K562 (cell line): ENCODE data around the gene KRTAP5-5. TPM values are rescaled to one million over a fixed set of nuclear protein-coding genes. Genes with fewer than 3 reads are reported as not detected.
A peak's percentile ranks its signal among the peaks of the same experiment; 100 is the strongest.

ENCODE experiments used
- ARID2 ChIP-seq: fragments of 450-650 bp; IDR thresholded peaks from 2 replicates; pipeline ENCODE4 v1.6.1; 2017; ENCODE audit warnings: antibody characterized with exemption, mild to moderate bottlenecking
- ASH1L ChIP-seq: fragments of 450-650 bp; IDR thresholded peaks from 2 replicates; pipeline ENCODE4 v1.6.1; 2018; ENCODE audit warnings: borderline replicate concordance, mild to moderate bottlenecking, low read depth; ENCODE audit not compliant: partially characterized antibody
- HDAC8 ChIP-seq: fragments of 450-650 bp; IDR thresholded peaks from 2 replicates; pipeline ENCODE4 v1.6.1; 2016; ENCODE audit warnings: mild to moderate bottlenecking, missing genetic modification characterization, moderate library complexity, missing compliant biosample characterization
- HNRNPH1 ChIP-seq: fragments of 200-400 bp; formaldehyde crosslinking; optimal IDR thresholded peaks from 2 replicates; pipeline ENCODE3; 2017; ENCODE audit warnings: low read depth, mild to moderate bottlenecking, low read length, moderate library complexity
- KDM5B ChIP-seq: fragments of 200-600 bp; sonication (generic); IDR thresholded peaks from 2 replicates; pipeline ENCODE4 v1.6.1; 2012; ENCODE audit warnings: low read depth, mild to moderate bottlenecking, moderate library complexity, low read length, control low read depth, inconsistent platforms; ENCODE audit not compliant: insufficient replicate concordance
- MYC ChIP-seq, 2 experiments: fragments of 250-450 bp in 1 of 2; sonication (Bioruptor Pico) in 1 of 2; IDR thresholded peaks; 2 replicates each; pipeline versions ENCODE4 v1.5.1 to v1.6.1; 2012 to 2021; ENCODE audit warnings: low read depth in 2 of 2, borderline replicate concordance in 1 of 2, improper control_type of control experiment in 1 of 2, low read length in 1 of 2, mild to moderate bottlenecking in 1 of 2, moderate library complexity in 1 of 2
- SMAD2 ChIP-seq: fragments of 150-350 bp; IDR thresholded peaks from 2 replicates; pipeline ENCODE4 v1.6.1; 2014; ENCODE audit warnings: low read depth, mild to moderate bottlenecking, low read length
- TCF7 ChIP-seq: sonication (generic); IDR thresholded peaks from 2 replicates; pipeline ENCODE4 v1.6.1; 2016; ENCODE audit warnings: antibody characterized with exemption, borderline replicate concordance
- polyA plus RNA-seq, 8 experiments: library from polyadenylated mRNA; depleted of rRNA in 4 of 8; stranded (reverse) in 5 of 8; unstranded in 3 of 8; fragments of >200 nt; fragmentation: Nextera tagmentation in 2 of 8; fragmentation: Illumina TruSeq in 1 of 8; extraction: Ambion mirVana in 2 of 8; extraction: Trizol in 1 of 8; gene quantifications; 2 replicates each; pipeline versions ENCODE4 v1.2.1 to v1.2.3, GENCODE V29; 2011 to 2014; ENCODE audit warnings: inconsistent platforms in 1 of 8, missing spikeins in 1 of 8
- total RNA-seq, 7 experiments: library from RNA; depleted of rRNA in 6 of 7; stranded (reverse); fragments of >200 nt in 6 of 7; fragmentation: Illumina TruSeq in 2 of 7; extraction: Trizol in 2 of 7; gene quantifications; 2 replicates each; pipeline versions ENCODE4 v1.2.1 to v1.2.3, GENCODE V29; 2011 to 2021; ENCODE audit warnings: low replicate concordance in 1 of 7
- TF ChIP-seq, protein P1 (sequence below), 3 experiments: IDR thresholded peaks in 2 of 3; conservative IDR thresholded peaks in 1 of 3; 2 replicates each; pipeline ENCODE4 v1.5.1; 2011 to 2012; ENCODE audit warnings: low read length in 3 of 3, mild to moderate bottlenecking in 3 of 3, control low read depth in 2 of 3, improper control_type of control experiment in 1 of 3, inconsistent platforms in 1 of 3, low read depth in 1 of 3, mixed read lengths in 1 of 3, moderate library complexity in 1 of 3; ENCODE audit not compliant: insufficient read depth in 2 of 3

Gene KRTAP5-5
- total and polyA plus RNA-seq, 9 of the 15 experiments (the other 6 are each of a cell fraction or from before 2014, with no cell fraction given): not detected

DNA sequence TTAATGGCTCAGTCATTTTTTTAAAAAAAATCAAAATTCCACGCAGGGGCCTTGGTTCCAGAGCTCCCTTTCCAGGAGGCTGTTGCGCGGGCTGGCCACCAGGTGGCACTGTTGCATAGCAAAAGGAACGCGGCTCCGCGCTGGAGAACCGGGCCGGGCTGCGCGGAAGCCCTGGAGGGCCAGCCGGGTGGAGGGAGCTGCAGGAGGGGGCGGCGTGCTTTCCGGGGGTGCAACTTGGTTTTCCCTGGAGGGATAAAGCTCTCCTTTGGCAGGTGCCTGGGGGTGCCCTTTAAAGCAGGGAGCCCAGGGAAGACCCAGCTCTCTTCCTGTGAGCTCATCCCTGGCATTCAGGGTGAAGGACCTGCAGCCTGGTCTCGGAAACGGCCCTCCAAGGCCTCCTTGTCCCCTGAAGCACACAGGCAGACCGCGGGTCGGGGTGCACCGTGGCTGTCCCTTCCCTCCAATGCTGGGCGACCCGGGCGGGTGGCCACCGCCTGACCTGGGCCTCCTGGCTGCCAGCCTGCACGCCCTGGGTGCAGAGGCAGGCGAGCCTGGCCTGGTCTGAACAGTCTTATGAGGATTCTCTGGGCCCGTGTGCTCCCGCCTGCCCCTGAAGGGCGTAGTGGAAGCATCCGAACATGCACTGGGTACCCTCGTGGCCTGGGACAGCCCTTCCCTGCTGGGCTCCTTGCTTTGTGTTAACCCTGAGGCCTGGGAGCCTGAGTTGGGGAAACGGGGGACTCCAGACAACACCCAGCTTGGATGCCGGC is 23.4 kb downstream of the KRTAP5-5 start (continued):
- TF ChIP-seq, protein P1, sequence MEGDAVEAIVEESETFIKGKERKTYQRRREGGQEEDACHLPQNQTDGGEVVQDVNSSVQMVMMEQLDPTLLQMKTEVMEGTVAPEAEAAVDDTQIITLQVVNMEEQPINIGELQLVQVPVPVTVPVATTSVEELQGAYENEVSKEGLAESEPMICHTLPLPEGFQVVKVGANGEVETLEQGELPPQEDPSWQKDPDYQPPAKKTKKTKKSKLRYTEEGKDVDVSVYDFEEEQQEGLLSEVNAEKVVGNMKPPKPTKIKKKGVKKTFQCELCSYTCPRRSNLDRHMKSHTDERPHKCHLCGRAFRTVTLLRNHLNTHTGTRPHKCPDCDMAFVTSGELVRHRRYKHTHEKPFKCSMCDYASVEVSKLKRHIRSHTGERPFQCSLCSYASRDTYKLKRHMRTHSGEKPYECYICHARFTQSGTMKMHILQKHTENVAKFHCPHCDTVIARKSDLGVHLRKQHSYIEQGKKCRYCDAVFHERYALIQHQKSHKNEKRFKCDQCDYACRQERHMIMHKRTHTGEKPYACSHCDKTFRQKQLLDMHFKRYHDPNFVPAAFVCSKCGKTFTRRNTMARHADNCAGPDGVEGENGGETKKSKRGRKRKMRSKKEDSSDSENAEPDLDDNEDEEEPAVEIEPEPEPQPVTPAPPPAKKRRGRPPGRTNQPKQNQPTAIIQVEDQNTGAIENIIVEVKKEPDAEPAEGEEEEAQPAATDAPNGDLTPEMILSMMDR (IDR thresholded peaks at IDR 0.05 in 2 of 3, conservative IDR thresholded peaks at IDR 0.05 in 1 of 3; ENCODE audit: insufficient read depth in 2 of 3, low read depth in 1 of 3, low read length in 3 of 3): peak; percentile 85 to 91 (median 90)
- TF ChIP-seq TCF7: no peak
- TF ChIP-seq ASH1L: no peak
- no peak for TF ChIP-seq KDM5B
- TF ChIP-seq HDAC8 (tag): no peak
- TF ChIP-seq HNRNPH1: no peak
- peak; percentile 68; the same call in 1 of the 2 replicates for TF ChIP-seq ARID2
- TF ChIP-seq MYC (IDR thresholded peaks at IDR 0.05; ENCODE audit: low read depth, low read length): 0 out of 2 replicates have a peak, but pooled peaks have one; percentile 25
- no peak for TF ChIP-seq MYC (CRISPR knock-in tag; IDR thresholded peaks at IDR 0.05; ENCODE audit: borderline replicate concordance, low read depth)
- no peak for TF ChIP-seq SMAD2
